Esophagus muscularis mucosa (tissue), 3 donors: Measurements from ENCODE around the gene MED25.

Experiments
- CTCF ChIP-seq, 3 experiments: fragments of 200-600 bp in 2 of 3; fragments of 450-650 bp in 1 of 3; sonication (generic) in 2 of 3; IDR thresholded peaks; one replicate each; pipeline ENCODE4 v1.5.1; 2017 to 2019; ENCODE audit warnings: antibody characterized with exemption in 3 of 3, mild to moderate bottlenecking in 2 of 3, moderate library complexity in 1 of 3
- POLR2AphosphoS5 ChIP-seq, 2 donors: sonication (generic); formaldehyde crosslinking; IDR thresholded peaks; one replicate each; pipeline ENCODE4 v1.6.1; 2017; ENCODE audit warnings: antibody characterized with exemption in 2 of 2

- TF ChIP-seq POLR2AphosphoS5 (IDR thresholded peaks at IDR 0.05) (no peak), CTCF (IDR thresholded peaks at IDR 0.05) (no peak)
These were observed 11.6 kb downstream of the MED25 start for GRCh38 chr19:49829721-49830120.
